SH-SY5Y (cell line): Measurements from ENCODE around the gene RASGEF1C.

ENCODE experiments used
- GATA2 ChIP-seq: IDR thresholded peaks from 2 replicates; pipeline ENCODE4 v1.6.1; 2011; ENCODE audit warnings: mild to moderate bottlenecking, low read depth, low read length
- GATA3 ChIP-seq: IDR thresholded peaks from 2 replicates; pipeline ENCODE4 v1.6.1; 2011; ENCODE audit warnings: low read depth, mild to moderate bottlenecking, low read length, moderate library complexity

Gene RASGEF1C

DNA sequence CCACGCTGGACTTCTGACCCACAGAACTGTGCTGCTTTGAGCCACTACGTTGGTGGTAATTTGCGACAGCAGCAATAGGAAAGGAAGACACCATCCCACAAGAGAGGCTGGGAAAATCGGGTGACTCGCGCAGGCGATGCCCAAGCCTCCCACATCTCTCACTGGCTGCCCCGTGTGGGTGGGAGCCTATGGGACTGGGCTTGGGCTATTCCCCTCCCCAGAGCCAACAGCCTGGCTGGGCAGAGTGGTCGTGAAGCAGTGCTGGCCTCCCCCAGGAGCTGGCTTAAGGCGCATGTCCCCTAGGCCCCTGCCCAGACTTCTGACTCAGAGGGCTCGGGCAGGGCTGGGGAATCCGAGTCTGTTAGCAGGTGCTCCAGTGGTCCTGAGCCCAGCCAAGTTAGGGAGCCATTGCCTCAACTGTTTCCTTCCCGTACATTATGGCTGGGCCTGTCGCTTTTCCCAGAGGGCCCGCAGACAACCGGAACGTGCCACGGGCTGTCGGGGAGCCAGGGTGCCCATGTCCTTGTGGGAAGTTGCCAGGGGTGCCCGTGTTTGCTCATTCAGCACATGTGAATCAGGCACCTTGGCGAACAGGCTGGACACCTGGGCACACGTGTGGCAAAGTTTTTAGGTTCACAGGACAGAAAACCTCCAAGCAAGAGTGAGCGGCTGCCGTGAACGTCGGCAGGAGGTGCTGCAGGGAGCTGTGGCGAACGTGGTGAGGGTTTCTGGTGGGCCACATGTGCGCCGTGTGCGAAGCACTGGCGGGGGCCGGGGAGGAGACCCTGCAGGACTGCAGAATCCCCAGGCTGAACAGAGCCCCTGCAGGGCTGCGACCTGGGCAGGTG is 7.0 kb upstream of the RASGEF1C start:
- TF ChIP-seq GATA2 (no peak), GATA3 (no peak)

DNA sequence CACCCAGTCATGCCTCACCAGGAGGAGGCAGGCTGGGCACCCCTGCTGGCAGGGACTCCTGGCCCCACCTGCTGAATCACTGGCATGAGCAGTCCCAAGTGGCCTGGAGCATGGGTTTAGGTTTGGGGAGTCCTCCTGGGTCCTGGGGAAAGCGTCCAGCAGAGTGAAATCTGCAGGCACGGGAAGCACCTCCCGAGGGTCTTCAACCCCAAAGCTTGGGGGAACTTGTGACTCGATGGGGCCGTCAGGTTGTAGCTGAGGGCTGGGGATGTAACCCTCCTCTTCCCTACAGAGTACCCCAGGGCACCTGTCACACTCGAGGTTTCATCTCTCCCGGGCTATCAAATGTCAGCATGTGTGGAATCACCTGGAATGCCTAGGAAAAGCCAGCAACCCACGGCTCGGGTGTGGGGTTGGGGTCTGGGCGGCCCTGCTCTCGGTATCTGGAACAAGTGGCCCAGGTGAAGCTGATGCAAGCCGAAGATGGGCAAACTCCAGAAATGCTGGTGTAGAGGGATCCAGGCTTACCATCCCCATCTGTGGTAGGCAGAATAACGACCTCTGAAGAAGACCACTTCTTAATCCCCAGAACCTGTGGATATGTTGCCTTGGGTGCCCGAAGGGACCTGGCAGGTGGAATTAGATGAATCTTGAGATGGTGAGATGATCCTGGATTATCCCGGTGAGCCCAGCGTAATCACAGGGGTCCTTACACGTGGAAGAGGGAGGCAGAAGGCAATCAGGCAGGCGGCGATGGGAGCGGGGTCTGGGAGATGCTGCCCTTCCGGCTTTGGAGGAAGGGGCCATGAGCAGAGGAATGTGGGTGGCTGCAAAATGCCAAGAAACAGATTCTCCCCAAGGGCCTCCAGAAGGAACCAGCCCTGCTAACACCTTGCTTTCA is 6.1 kb upstream of the RASGEF1C start:
- TF ChIP-seq GATA2 (no peak), GATA3 (no peak)

DNA sequence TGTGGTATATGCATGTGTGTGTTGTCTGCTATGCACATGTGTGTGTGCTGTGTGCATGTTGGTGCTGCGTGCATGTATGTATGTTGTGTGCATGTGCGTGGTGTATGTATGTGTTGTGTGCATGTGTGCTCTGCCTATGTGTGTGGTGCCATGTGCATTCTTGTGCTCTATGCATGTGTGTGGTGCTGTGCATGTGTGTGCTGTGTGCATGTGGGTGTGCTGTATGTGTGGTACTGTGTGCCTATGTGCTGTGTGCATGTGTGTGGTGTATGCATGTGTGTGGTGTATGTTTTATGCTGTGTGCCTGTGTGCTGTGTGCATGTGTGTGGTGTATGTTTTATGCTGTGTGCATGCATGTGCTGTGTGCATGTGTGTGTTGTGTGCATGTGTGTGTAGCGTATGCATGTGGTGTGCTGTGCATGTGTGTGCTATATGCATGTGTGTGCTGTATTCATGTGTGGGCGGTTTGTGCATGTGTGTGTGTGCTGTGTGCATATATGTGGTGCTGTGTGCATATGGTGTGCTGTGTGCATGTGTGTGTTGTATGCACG is 4.7 kb upstream of the RASGEF1C start:
- TF ChIP-seq GATA3 = no peak

DNA sequence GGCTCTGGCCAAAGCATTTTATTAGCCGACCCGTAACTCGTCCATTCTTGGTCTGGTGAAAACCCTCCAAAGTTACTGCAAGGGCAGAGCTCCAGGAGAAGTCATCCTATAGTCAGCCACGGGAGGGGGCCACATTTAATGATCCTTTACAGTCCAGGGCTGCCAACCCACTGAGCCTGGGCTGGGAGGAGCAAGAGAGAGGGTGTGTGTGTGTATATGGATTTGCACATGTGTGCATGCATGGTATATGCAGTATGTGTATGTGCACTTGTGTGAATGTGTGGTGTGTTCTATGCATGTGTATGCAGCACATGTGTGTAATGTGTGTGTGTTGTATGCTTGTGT is 4.2 kb upstream of the RASGEF1C start:
- TF ChIP-seq GATA3 = no peak
- no peak for TF ChIP-seq GATA2

DNA sequence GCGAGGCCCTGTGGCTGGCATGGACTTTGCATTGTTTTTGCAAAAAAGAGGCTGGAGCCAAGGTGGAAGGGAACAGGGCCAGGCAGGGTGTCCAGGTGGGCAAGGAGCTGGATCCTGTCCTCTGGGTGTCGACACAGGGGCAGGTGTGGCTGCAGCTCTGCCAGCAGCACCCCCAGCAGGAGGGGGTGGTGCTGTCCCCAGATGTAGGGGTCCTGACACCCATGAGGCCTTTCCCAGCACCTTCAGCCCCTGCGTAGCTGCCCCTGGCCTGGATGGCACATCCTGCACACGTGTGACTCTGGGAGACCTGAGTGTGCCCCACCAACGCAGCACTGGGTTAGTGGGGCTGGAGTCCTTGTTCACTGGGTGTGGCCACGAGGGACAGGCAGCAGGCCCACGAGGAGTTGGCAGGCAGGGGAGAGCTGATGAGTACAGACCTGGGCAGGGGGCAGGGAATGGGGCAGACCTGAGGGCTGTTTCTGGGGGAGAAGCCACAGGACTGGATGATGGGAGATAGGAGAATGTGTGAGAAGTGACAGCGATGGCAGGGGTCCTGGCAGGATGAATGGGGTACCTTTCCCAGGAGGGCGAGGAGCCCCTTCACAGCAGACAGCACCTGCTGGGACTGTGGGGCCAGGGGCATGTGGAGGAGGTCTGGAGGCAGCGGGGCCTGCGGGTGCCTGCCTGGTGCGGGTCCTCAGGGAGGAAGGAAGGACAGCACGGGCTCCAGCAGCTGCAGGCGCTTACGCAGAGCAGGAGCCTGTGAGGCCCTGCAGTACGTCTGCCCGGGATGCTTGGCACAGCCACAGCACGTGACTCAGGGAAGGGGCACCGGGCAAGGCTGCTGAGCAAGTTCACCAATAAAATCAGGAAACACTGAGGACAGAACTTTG is 3.6 kb upstream of the RASGEF1C start:
- no peak for TF ChIP-seq GATA3
- no peak for TF ChIP-seq GATA2

DNA sequence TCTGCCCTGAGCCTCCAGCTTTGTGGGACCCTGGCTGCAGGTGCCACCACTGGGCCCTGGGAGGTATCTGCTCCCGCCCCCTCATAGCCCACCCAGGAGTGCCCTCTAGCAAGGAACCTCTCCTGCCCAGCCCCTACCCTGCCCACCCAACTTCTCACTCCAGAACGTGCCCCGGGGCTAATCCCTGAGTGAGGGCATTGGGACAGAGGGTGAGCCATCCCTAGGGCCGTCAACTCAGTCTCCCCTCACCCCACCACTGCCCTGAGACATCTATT is 2.7 kb upstream of the RASGEF1C start:
- no peak for TF ChIP-seq GATA2
- no peak for TF ChIP-seq GATA3

DNA sequence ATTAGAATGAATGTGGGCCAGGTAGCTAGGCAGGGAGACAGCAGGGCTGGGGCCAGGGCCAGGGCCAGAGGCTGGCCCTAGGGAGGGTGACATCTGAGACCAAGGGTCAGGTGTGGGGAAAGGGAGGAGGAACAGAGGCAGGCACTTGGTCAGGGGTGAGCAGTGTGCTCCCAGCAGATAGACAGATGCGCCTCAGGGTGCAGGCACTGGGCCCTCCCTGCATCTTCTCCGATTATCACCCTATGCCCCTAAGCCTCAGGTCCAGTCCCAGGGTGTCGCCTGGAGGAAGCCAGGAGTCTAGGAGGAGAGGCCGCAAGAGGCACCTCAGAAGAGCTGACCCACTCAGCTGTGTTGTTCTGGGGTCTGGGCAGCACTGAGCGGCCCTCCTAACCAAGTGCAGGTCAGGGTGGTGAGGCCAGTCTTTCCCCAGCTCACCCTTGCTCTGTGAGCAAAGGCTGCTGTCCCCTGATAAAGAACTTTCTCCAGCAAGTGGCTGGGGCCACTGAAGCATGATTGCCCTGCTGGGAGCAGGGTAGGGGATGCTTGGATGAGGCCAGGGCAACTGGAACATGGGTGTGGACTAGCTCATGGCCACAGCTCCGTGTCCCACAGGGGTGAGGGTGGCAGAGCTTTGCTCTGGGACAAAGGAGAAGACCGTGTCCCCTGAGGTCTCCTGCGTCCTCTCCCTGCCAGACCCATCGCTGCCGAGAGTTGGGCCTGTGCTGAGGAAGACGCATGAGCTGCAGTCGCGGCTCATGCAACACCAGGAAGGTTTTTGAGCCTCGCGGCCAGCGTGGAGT is 2.1 kb upstream of the RASGEF1C start:
- no peak for TF ChIP-seq GATA2
- TF ChIP-seq GATA3 = no peak

DNA sequence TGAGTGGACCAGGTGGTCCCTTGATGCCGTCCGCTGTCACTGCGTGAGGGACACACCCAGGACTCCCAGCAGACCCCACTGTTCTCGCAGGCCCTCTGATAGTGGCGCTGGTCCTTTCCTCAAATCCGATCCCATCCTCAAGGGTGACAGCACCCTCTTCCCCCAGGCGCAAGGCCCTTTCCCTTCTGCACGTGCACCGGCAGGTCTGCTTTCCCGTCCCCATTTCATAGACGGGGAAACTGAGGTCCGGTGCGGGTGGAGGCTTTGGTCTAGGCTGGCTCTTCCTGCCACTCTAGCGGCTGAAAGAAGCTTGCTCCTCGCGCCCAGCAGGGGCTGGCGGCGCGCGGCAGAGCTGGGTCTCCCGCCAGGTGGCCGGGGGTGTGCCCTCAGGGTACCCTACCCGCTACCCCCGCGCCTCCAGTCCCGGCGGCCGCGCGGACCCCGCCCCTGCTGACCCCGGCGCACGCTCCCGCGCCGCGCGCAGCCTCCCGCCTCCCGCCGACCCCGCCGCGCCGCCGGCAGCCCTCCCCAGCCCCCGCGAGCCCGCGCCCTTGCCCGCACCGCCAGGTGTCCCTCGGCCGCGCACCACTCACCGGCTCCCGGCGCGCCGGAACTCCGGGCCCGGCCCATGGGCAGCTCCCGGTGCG is 453 bp downstream of the RASGEF1C start:
- TF ChIP-seq GATA2 = no peak
- no peak for TF ChIP-seq GATA3

DNA sequence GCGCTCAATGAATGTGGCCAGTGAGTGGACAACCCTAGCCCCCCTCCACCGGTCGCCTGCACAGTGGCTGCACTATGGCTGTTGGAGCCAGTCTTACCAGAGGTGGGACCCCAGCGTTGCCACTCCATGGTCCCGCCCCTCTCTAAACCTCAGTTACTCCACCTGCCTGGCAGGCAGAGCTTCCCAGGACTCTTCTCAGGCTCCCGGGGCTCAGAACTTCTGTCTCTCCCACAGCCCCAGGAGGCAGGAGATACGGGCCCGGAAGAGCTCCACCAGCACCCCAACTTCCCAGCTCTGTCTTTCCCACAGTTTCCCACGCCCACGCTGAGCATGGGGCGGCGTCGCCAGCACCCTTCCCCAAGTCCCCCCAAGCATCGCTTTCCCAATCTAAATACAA is 975 bp downstream of the RASGEF1C start:
- no peak for TF ChIP-seq GATA2
- no peak for TF ChIP-seq GATA3

DNA sequence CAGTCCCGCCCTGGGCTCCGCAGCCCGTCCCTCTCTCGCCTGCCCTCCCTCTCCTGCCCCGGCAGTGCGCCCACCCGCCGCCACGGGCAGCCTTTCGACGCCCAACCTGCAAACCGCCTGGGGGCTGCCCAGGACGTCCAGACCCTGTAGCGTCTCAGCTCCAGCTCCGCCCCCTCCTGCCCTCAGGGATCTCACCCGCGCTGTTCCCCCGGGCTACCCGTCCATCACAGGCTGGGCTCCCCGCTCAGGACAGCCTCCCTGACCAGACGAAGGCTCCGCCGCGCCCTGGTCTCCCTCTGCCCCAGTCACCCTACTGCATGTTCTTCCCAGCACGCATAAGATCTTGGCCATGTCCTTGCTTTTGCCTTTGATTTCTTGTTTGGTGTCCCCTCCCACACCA is 1.4 kb downstream of the RASGEF1C start:
- no peak for TF ChIP-seq GATA3
- TF ChIP-seq GATA2 = no peak

DNA sequence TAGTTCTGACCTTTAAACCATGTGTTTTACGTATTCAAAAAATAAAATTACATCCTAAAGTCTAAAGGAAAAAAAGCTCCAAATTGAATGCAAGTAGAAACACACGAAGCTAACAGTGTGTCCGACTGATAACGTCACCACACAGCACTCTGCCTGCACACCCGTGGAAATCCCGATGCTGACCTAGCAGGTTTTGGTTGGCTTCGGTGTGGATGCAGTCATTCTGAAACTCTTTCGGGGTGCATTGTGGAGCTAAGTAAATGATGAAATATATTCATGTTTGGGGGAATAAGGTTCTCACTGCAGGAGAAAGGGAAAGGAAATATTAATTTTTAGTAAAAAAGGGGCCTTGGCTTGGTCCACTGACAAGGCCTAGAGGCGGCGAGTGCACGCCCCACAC is 2.0 kb downstream of the RASGEF1C start:
- TF ChIP-seq GATA2 (no peak), GATA3 (no peak)

DNA sequence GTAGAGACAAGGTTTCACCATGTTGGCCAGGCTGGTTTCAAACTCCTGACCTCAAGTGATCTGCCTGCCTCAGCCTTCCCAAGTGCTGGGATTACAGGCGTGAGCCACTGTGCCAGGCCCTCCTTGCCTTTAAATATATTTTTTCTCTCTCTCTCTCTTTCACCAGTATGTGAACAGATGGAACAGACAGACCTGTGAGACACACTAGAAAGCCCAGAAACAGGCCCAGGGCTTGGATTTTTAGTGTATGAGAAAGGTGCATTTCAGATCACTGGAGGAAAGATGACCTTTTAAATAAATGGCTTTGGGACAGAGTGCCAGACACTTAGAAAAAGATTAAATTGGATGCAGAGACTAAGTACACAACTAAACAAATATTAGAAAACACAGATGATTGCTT is 3.1 kb downstream of the RASGEF1C start:
- TF ChIP-seq GATA3 (no peak), GATA2 (no peak)

DNA sequence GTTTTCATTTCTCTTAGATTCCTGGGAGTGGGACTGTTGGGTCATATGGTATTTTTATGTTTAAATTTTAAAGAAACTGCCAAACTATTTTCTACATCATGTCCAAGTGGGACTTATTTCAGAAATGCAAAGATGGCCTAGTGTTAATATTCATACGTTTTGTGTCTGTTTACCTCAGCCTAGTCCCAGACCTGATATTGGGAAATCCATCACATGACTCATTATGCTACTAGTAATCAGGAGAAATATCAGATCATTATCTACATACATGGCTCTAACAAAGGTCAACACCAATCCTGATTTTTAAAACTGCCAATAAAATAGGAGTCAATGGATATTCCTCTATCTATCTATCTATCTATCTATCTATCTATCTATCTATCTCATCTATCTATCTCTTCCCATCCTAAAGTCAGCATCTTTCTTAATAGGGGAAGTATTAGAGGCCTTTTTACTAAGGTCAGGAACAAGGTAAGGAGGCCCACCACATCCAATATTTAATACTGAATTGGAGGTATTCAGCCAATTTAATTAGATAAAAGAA is 4.7 kb downstream of the RASGEF1C start:
- TF ChIP-seq GATA2 (no peak), GATA3 (no peak)
